ENCODE results near the gene PRR7. TPM values are rescaled to one million over a fixed set of nuclear protein-coding genes. Genes with fewer than 3 reads are reported as not detected.

Gene PRR7
- total and polyA plus RNA-seq, 4 experiments from 2014 or later: 5.2 to 17.8 (median 10.7) TPM

DNA sequence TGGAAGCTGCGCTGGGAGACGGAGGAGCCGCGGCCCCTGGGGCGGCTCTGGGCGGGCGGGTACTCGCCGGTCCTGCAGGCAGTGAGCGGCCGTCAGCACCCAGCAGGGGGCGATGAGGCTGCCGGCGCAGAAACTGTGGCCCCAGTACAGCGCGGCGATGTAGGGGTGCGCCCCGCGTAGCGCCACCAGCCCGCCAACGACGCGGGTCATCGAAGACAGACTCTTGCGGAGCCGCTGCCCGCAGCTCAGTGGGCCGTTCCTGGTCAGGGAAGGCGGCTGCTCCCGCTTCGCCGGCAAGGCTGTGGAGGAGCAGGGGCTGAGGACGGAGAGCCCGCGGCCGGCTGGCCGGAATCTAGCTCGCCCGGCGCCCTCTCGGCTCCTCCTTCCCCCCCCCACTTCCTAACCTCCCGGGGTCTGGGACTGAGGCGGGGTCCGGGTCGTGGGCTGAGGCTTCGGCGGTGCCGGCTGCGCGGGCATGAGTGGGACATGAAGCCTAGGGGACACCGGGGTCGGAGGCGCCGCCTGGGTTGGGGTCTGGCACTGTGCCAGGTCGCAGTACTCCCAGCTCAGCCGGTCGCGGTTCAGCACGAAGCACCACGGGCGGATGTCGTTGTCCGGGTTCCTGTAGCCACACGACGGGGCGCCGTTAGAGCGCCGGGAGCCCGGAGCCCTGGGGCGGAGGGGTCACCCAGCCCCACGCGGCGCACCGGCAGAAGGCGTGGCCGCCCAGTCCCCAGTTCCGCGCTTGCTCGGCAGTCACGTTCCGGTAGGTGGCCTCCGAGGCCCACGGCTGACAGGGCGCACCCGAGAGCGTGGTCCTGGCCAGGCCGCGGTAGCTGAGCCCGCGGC, 42.6 kb upstream of the PRR7 start:
- Mint-ChIP-seq H3K4me3 (peak overlapping the region; percentile 82 to 93 (median 86)), H3K9me3 (no peaks in the 10 kb centered on the region), H3K27ac (peak overlapping the region in 6 of 7 donors; percentile 57 to 88 (median 80)), H3K27me3 (no peaks in the 10 kb centered on the region), H3K36me3 (no peaks in the 10 kb centered on the region), H3K4me1 (peaks cover 6 to 36% (median 22%) of the 10 kb centered on the region in 4 donors)
- intact Hi-C loops (cut with micrococcal nuclease): loop anchor here (1.0 to 5.0 kb wide), 6 partner anchors 22 to 93 kb away; partner anchors contain the start of genes GRK6, PDLIM7 and PRR7
- peaks cover 39% of the 10 kb centered on the region for H3K4me1 ChIP-seq (ENCODE audit: insufficient read depth, low read length)
- DNase-seq: peak; percentile 84 to 85 (median 85)
- H3K36me3 ChIP-seq (ENCODE audit: insufficient read depth, low read length): no peaks in the 10 kb centered on the region
- ChIA-PET CTCF (ENCODE audit: partially characterized antibody) (interaction anchor here (0.9 to 16.6 kb wide), 33 partner anchors 9 to 869 kb away, joined by 3 to 821 read pairs (median 10); partner anchors contain the start of genes DDX41, GRK6, LMAN2 and MXD3), POLR2A (ENCODE audit: partially characterized antibody) (interaction anchor here (0.7 to 7.1 kb wide), 25 partner anchors 9 to 100 kb away, joined by 3 to 555 read pairs (median 9); partner anchors contain the start of genes GRK6, LMAN2, PDLIM7 and PRELID1)
- H3K4me3 ChIP-seq (ENCODE audit: low read length in 2 of 2): peak overlapping the region; percentile 42 to 70
- H3K9me3 ChIP-seq (ENCODE audit: control insufficient read depth in 1 of 2, low read length in 2 of 2): no peaks in the 10 kb centered on the region
- no peaks in the 10 kb centered on the region for H3K27me3 ChIP-seq (ENCODE audit: insufficient read depth, low read length)
- peak overlapping the region; percentile 63 for H3K27ac ChIP-seq (ENCODE audit: low read depth, low read length)

- Mint-ChIP-seq H3K27me3 (no peaks in the 10 kb centered on the region), H3K36me3 (no peaks in the 10 kb centered on the region), H3K4me1 (peaks cover 6 to 36% (median 22%) of the 10 kb centered on the region in 4 donors), H3K4me3 (peak overlapping the region; percentile 4 to 90 (median 50)), H3K9me3 (no peaks in the 10 kb centered on the region), H3K27ac (peak overlapping the region in 6 of 7 donors; percentile 35 to 84 (median 58))
- peak overlapping the region; percentile 63 for H3K27ac ChIP-seq (ENCODE audit: low read depth, low read length)
- intact Hi-C loops (cut with micrococcal nuclease): loop anchor here (1.0 to 5.0 kb wide), 3 partner anchors 42 to 93 kb away; partner anchors contain the start of gene PDLIM7
- no peak for DNase-seq
- ChIA-PET POLR2A (ENCODE audit: partially characterized antibody) (interaction anchor here (0.8 to 7.1 kb wide), 17 partner anchors 8 to 101 kb away, joined by 3 to 555 read pairs (median 9); partner anchors contain the start of genes GRK6, PDLIM7, PRELID1 and PRR7), CTCF (ENCODE audit: partially characterized antibody) (interaction anchor here (1.0 to 16.6 kb wide), 27 partner anchors 8 to 870 kb away, joined by 3 to 821 read pairs (median 16); partner anchors contain the start of genes GRK6, LMAN2, MXD3 and PDLIM7)
- peaks cover 39% of the 10 kb centered on the region for H3K4me1 ChIP-seq (ENCODE audit: insufficient read depth, low read length)
- no peak overlapping the region for H3K4me3 ChIP-seq (ENCODE audit: low read length in 2 of 2)
- no peaks in the 10 kb centered on the region for H3K36me3 ChIP-seq (ENCODE audit: insufficient read depth, low read length)
- no peaks in the 10 kb centered on the region for H3K9me3 ChIP-seq (ENCODE audit: control insufficient read depth in 1 of 2, low read length in 2 of 2)
- H3K27me3 ChIP-seq (ENCODE audit: insufficient read depth, low read length): no peaks in the 10 kb centered on the region
Observed at GRCh38 chr5:177404641-177405179, 41.9 kb upstream of the PRR7 start.

- ChIA-PET POLR2A (ENCODE audit: partially characterized antibody) (interaction anchor here (1.1 to 7.1 kb wide), 9 partner anchors 9 to 92 kb away, joined by 4 to 555 read pairs (median 19); partner anchors contain the start of genes GRK6, PDLIM7, PRR7 and SLC34A1), CTCF (ENCODE audit: partially characterized antibody) (interaction anchor here (1.0 to 16.6 kb wide), 16 partner anchors 12 to 292 kb away, joined by 3 to 821 read pairs (median 32); partner anchors contain the start of genes GRK6, LMAN2, MXD3 and PDLIM7)
- Mint-ChIP-seq H3K27me3 (no peaks in the 10 kb centered on the region), H3K4me3 (peak overlapping the region in 1 of 8 donors; percentile 52), H3K4me1 (peaks cover 6 to 37% (median 23%) of the 10 kb centered on the region in 4 donors), H3K9me3 (no peaks in the 10 kb centered on the region), H3K27ac (peak overlapping the region in 4 of 7 donors; percentile 30 to 84 (median 61)), H3K36me3 (no peaks in the 10 kb centered on the region)
- Histone ChIP-seq H3K4me3 (ENCODE audit: low read length in 2 of 2) (no peak overlapping the region), H3K4me1 (ENCODE audit: insufficient read depth, low read length) (peaks cover 39% of the 10 kb centered on the region), H3K27me3 (ENCODE audit: insufficient read depth, low read length) (no peaks in the 10 kb centered on the region), H3K36me3 (ENCODE audit: insufficient read depth, low read length) (no peaks in the 10 kb centered on the region), H3K9me3 (ENCODE audit: control insufficient read depth in 1 of 2, low read length in 2 of 2) (no peaks in the 10 kb centered on the region), H3K27ac (ENCODE audit: low read depth, low read length) (no peak overlapping the region)
- DNase-seq: no peak
- intact Hi-C loops (cut with micrococcal nuclease): no loop called here
Observed at GRCh38 chr5:177405312-177405711, 41.3 kb upstream of the PRR7 start.

- intact Hi-C loops (cut with micrococcal nuclease): no loop called here
- H3K27ac ChIP-seq (ENCODE audit: low read depth, low read length): no peak overlapping the region
- ChIA-PET POLR2A (ENCODE audit: partially characterized antibody) (interaction anchor here (2.2 to 7.1 kb wide), 5 partner anchors 16 to 43 kb away, joined by 6 to 555 read pairs (median 138); partner anchors contain the start of genes GRK6, PRR7 and SLC34A1), CTCF (ENCODE audit: partially characterized antibody) (interaction anchor here (1.6 to 16.6 kb wide), 10 partner anchors 11 to 292 kb away, joined by 4 to 821 read pairs (median 60); partner anchors contain the start of genes GRK6, LMAN2, PDLIM7 and PRR7)
- peaks cover 39% of the 10 kb centered on the region for H3K4me1 ChIP-seq (ENCODE audit: insufficient read depth, low read length)
- Mint-ChIP-seq H3K27ac (peak overlapping the region in 1 of 7 donors; percentile 19), H3K36me3 (no peaks in the 10 kb centered on the region), H3K4me1 (peaks cover 10 to 42% (median 27%) of the 10 kb centered on the region in 4 donors), H3K4me3 (no peak overlapping the region), H3K9me3 (no peaks in the 10 kb centered on the region), H3K27me3 (no peaks in the 10 kb centered on the region)
- H3K9me3 ChIP-seq (ENCODE audit: control insufficient read depth in 1 of 2, low read length in 2 of 2): no peaks in the 10 kb centered on the region
- H3K4me3 ChIP-seq (ENCODE audit: low read length in 2 of 2): no peak overlapping the region
- DNase-seq: no peak
- no peaks in the 10 kb centered on the region for H3K27me3 ChIP-seq (ENCODE audit: insufficient read depth, low read length)
- H3K36me3 ChIP-seq (ENCODE audit: insufficient read depth, low read length): no peaks in the 10 kb centered on the region
Observed at GRCh38 chr5:177405805-177406204, 40.8 kb upstream of the PRR7 start.

- peaks cover 36% of the 10 kb centered on the region for H3K4me1 ChIP-seq (ENCODE audit: insufficient read depth, low read length)
- Mint-ChIP-seq H3K9me3 (no peaks in the 10 kb centered on the region), H3K27ac (peak within 1 kb of the TSS in 3 of 7 donors; percentile 24 to 53 (median 37)), H3K4me1 (peaks cover 14 to 47% (median 25%) of the 10 kb centered on the region in 4 donors), H3K36me3 (no peaks in the 10 kb centered on the region), H3K27me3 (no peaks in the 10 kb centered on the region), H3K4me3 (no peak within 1 kb of the TSS)
- H3K27ac ChIP-seq (ENCODE audit: low read depth, low read length): no peak within 1 kb of the TSS
- H3K27me3 ChIP-seq (ENCODE audit: insufficient read depth, low read length): no peaks in the 10 kb centered on the region
- POLR2A ChIA-PET (ENCODE audit: partially characterized antibody): interaction anchor here (0.8 to 9.4 kb wide), 7 partner anchors 18 to 46 kb away, joined by 3 to 141 read pairs (median 10); partner anchors contain the start of genes GRK6 and PRR7
- no peaks in the 10 kb centered on the region for H3K36me3 ChIP-seq (ENCODE audit: insufficient read depth, low read length)
- CTCF ChIA-PET (ENCODE audit: partially characterized antibody): interaction anchor here (0.7 to 16.6 kb wide), 7 partner anchors 18 to 100 kb away, joined by 3 to 821 read pairs (median 4); partner anchors contain the start of genes GRK6 and PRR7
- no peaks in the 10 kb centered on the region for H3K9me3 ChIP-seq (ENCODE audit: control insufficient read depth in 1 of 2, low read length in 2 of 2)
- DNase-seq: no peak
- H3K4me3 ChIP-seq (ENCODE audit: low read length in 2 of 2): no peak within 1 kb of the TSS
- intact Hi-C loops (cut with micrococcal nuclease): no loop called here
Observed at GRCh38 chr5:177409043-177409801, 37.4 kb upstream of the PRR7 start, which contains the start of gene F12. Gene F12, minus strand, starts transcription at chr5:177409564. Its CDS starts 37 bp downstream, at chr5:177409527.

DNA sequence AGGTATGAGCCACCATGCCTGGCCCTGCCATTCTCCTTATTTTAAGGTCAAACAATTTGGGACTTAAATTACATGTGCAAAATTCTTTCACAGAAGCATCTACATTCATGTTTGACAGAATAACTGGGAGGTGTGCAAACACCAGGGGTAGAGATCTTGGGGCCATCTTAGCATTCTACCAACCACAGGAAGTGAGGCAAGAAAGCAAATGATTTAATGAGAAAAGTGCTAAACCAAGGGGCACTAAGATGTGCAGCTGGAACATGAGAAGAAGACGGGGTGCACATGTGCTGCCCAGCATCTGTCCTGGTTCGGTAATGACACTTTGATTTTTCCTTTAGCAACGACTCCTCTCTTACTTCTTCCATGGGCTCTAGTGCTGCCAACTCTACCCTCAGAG, 36.0 kb upstream of the PRR7 start:
- ChIA-PET POLR2A (ENCODE audit: partially characterized antibody) (interaction anchor here (1.3 to 9.4 kb wide), 4 partner anchors 15 to 44 kb away, joined by 5 to 141 read pairs (median 66); partner anchors contain the start of genes GRK6 and PRR7), CTCF (ENCODE audit: partially characterized antibody) (interaction anchor here (0.6 to 16.6 kb wide), 5 partner anchors 8 to 91 kb away, joined by 3 to 821 read pairs (median 3); partner anchors contain the start of genes GRK6, PFN3 and PRR7)
- Histone ChIP-seq H3K27me3 (ENCODE audit: insufficient read depth, low read length) (no peaks in the 10 kb centered on the region), H3K27ac (ENCODE audit: low read depth, low read length) (no peak overlapping the region), H3K4me3 (ENCODE audit: low read length in 2 of 2) (no peak overlapping the region), H3K9me3 (ENCODE audit: control insufficient read depth in 1 of 2, low read length in 2 of 2) (no peaks in the 10 kb centered on the region), H3K4me1 (ENCODE audit: insufficient read depth, low read length) (peaks cover 33% of the 10 kb centered on the region), H3K36me3 (ENCODE audit: insufficient read depth, low read length) (no peaks in the 10 kb centered on the region)
- Mint-ChIP-seq H3K4me1 (peaks cover 14 to 43% (median 27%) of the 10 kb centered on the region in 4 donors), H3K36me3 (no peaks in the 10 kb centered on the region), H3K4me3 (peak overlapping the region in 1 of 8 donors; percentile 4), H3K27me3 (no peaks in the 10 kb centered on the region), H3K9me3 (no peaks in the 10 kb centered on the region), H3K27ac (peak overlapping the region in 2 of 7 donors; percentile 40 to 60)
- intact Hi-C loops (cut with micrococcal nuclease): no loop called here
- DNase-seq: no peak

Measured in CD4-positive, alpha-beta memory T cell (primary cell).